Measurements from ENCODE around the gene EXOG.

- TF ChIP-seq CTCF (IDR thresholded peaks at IDR 0.05; ENCODE audit: low read length) = no peak
- TF ChIP-seq EZH2phosphoT487 (IDR thresholded peaks at IDR 0.05; ENCODE audit: low read length) = no peak
Measured at GRCh38 chr3:38561746-38562466, 65.8 kb downstream of the EXOG start.

Measured in MM.1S (cell line).